Glomerular endothelial cell (primary cell): ENCODE measurements around the gene HSFX3. TPM values are rescaled to one million over a fixed set of nuclear protein-coding genes. Genes with fewer than 3 reads are reported as not detected.

ENCODE experiments used
- total RNA-seq: library from RNA; depleted of rRNA; stranded (reverse); fragments of >200 nt; gene quantifications from 2 replicates; pipeline ENCODE4 v1.2.3, GENCODE V29; 2015

The HSFX3 gene
- total RNA-seq, 1 donor from 2014 or later = not detected

Other genes with a start within 250 kb of the HSFX3 start
- gene IDS, start 44.6 kb downstream of the HSFX3 start, total RNA-seq = 46.6 and 68.8 TPM in 2 replicates
- 10.9 and 11.2 TPM in 2 replicates for gene EOLA1, start 8.9 kb downstream of the HSFX3 start, total RNA-seq
- not detected in 2 replicates for gene MAGEA9B, start 37.5 kb upstream of the HSFX3 start, total RNA-seq
- 0.35 TPM in 1 of 2 replicates, not detected in the other for gene HSFX2, start 45.4 kb upstream of the HSFX3 start, total RNA-seq
- gene TMEM185A, start 81.9 kb upstream of the HSFX3 start, total RNA-seq = 10.4 and 19.1 TPM in 2 replicates
- gene MAGEA11, start 162.1 kb upstream of the HSFX3 start, total RNA-seq = not detected in 2 replicates
- gene HSFX1, start 224.1 kb upstream of the HSFX3 start, total RNA-seq = 1.2 and 2.1 TPM in 2 replicates
- gene MAGEA9, start 232.0 kb upstream of the HSFX3 start, total RNA-seq = not detected in 2 replicates